OCI-LY3 (cell line): Measurements from ENCODE around the gene ZNF618.

ENCODE experiments used
- EZH2phosphoT487 ChIP-seq: fragments of 200-600 bp; shearing (Covaris generic); IDR thresholded peaks from 2 replicates; pipeline ENCODE4 v1.6.1; 2018; ENCODE audit warnings: antibody characterized with exemption, mixed run types, low read depth
- TF ChIP-seq, protein P1 (sequence below): fragments of 200-600, 300-600 bp; sonication (generic); IDR thresholded peaks from 2 replicates; pipeline ENCODE4 v1.5.1; 2014; ENCODE audit warnings: antibody characterized with exemption, low read length, low read depth

DNA sequence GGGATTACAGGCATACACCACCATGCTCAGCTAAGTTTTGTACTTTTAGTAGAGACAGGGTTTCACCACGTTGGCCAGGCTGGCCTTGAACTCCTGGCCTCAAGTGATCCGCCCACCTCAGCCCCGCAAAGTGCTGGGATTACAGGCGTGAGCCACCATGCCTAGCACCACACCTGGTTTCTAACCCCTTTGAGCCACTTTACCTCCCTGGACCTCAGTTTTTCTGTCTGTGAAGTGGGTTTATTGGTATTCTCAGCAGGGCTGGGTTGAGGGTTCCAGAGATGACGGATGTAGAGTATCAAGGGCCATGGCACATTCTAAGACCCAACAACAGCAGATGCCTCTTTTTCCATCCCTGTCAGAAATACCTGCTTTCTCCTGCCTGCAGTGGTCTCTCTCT, 163.4 kb downstream of the ZNF618 start:
- TF ChIP-seq, protein P1, sequence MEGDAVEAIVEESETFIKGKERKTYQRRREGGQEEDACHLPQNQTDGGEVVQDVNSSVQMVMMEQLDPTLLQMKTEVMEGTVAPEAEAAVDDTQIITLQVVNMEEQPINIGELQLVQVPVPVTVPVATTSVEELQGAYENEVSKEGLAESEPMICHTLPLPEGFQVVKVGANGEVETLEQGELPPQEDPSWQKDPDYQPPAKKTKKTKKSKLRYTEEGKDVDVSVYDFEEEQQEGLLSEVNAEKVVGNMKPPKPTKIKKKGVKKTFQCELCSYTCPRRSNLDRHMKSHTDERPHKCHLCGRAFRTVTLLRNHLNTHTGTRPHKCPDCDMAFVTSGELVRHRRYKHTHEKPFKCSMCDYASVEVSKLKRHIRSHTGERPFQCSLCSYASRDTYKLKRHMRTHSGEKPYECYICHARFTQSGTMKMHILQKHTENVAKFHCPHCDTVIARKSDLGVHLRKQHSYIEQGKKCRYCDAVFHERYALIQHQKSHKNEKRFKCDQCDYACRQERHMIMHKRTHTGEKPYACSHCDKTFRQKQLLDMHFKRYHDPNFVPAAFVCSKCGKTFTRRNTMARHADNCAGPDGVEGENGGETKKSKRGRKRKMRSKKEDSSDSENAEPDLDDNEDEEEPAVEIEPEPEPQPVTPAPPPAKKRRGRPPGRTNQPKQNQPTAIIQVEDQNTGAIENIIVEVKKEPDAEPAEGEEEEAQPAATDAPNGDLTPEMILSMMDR, result no peak
- no peak for TF ChIP-seq EZH2phosphoT487
